Measurements from ENCODE around the gene LRPAP1.

LRPAP1 gene

DNA sequence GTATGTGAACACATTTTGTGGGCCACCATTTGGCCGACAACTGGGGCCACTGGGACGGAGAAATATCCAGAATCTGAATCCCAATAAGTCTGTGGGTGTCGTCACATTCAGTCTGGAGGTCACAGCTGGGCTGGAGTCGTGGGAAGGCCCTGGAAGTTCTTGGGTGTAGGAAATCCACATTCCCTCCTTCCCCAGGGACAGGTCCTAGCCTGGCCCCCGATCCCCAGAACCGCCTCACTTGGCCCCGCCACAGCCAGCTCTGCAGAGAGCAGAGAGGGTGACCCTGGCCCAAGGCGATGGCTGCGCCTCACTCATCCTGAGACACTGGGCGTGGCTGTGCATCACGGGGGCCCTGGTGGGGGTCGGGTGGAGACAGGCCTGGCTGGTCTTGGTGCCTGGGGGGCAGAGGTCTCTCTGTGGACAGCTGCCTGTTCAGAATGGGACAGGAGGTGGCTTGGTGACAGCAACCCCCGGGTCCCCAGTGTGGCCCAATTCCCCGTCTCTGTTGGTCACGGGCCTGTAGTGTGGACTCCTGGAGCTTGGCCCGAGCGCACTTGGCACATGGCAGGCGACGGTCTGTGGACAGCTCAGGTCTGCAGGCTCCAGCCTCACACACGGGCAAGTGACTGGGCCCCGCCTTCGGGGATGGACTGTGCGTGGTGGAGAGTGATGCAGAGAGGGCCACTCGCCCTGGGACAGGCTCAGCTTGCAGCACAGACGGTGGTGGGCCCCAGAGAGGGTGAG, 52.7 kb downstream of the LRPAP1 start:
- H3K36me3 ChIP-seq (ENCODE audit: control insufficient read depth in 1 of 2, insufficient read depth in 2 of 2, low read length in 2 of 2), result no peaks in the 10 kb centered on the region
- peaks cover under 1% of the 10 kb centered on the region for H3K27me3 ChIP-seq (ENCODE audit: low read depth, low read length)
- no peak overlapping the region for H3K4me3 ChIP-seq (ENCODE audit: low read depth in 1 of 2, low read length in 2 of 2)

DNA sequence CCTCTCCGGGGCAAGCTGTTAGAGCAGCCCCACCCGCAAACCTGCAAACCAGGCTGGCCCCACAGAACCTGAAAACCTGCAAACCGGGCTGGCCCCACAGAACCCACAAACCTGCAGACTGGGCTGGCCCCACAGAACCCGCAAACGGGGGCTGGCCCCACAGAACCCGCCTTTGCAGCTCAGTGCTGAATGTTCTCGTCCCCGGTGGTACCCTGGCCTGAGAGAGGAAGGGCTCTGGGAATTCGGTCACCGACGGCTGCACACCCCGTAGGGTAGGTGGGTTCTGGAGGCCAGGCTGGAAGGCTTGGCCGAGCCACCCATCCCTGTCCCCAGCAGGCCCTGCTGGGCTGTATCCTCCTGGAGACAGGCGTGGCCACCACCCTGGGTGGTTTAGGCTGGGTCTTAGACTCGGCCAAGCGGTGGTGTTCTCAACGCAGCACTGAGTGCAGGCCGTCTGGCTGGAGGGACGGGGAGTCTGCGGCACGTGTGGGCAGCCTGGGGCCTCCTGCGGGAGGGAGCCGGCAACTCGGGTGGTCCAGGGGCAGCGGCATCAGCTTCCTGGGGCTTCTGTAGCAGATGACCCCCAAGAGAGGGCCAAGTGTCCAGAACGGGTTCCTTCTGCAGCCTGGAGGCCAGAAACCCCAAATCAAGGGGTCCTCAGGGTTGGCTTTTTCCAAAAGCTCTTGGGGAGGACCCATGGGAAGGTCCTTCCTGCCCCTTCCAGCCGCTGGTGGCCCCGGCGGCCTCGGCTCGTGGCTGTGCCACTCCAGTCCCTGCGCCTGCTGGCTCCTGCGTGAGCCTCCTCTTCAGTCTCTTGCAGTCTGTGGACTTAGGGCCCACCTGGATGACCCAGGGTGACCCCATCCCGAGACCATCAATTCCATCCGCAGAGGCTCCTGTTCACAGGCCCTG, 53.5 kb downstream of the LRPAP1 start:
- Histone ChIP-seq H3K4me3 (ENCODE audit: low read depth in 1 of 2, low read length in 2 of 2) (no peak overlapping the region), H3K4me1 (ENCODE audit: control insufficient read depth in 1 of 2, insufficient read depth in 2 of 2, low read length in 2 of 2) (peaks cover 0 to 7% of the 10 kb centered on the region in 2 donors), H3K36me3 (ENCODE audit: control insufficient read depth in 1 of 2, insufficient read depth in 2 of 2, low read length in 2 of 2) (no peaks in the 10 kb centered on the region), H3K9me3 (ENCODE audit: control insufficient read depth in 1 of 2, low read length in 2 of 2) (no peaks in the 10 kb centered on the region), H3K27me3 (ENCODE audit: low read depth, low read length) (no peaks in the 10 kb centered on the region), H3K27ac (ENCODE audit: low read length) (no peak overlapping the region)

More for the DNA sequence above, 52.7 kb downstream of the LRPAP1 start:
- no peaks in the 10 kb centered on the region for H3K9me3 ChIP-seq (ENCODE audit: control insufficient read depth in 1 of 2, low read length in 2 of 2)
- H3K27ac ChIP-seq (ENCODE audit: low read length), result no peak overlapping the region
- H3K4me1 ChIP-seq (ENCODE audit: control insufficient read depth in 1 of 2, insufficient read depth in 2 of 2, low read length in 2 of 2), result peaks cover 0 to 8% of the 10 kb centered on the region in 2 donors

DNA sequence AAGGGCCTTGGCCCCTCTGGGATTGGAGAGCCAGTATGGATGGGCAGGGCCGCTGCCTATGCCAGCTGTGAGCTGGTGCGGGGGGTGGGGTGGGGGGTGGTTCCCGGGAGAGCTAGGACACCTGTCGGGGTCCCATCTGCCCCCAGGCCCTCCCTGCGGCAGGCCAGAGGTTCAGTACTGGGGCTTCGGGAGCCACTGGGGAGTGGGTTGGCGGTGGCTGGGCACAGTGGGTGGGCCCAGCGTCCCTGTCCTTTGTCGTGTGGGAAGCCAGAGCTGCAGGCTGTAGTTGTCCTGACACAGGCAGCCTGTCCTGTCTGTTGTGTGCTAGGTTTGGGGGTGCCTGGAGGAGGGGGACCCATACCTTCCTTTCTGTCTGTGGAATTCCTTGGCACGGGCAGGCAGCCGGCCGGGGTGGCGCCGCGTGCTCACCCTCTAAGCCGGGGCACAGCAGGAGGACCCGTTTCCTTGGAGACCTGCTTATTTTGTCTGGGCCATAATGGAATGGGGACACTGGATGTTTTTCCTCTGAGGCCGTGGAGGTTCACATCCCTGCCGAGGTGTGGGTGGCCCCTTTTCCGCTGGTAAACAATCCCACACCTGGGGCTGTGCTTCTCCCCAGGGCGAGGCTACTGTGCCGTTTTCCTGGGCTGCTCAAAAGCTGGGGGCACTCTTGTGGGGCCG, 54.3 kb downstream of the LRPAP1 start:
- H3K4me3 ChIP-seq (ENCODE audit: low read depth in 1 of 2, low read length in 2 of 2), result no peak overlapping the region
- no peak overlapping the region for H3K27ac ChIP-seq (ENCODE audit: low read length)
- H3K36me3 ChIP-seq (ENCODE audit: control insufficient read depth in 1 of 2, insufficient read depth in 2 of 2, low read length in 2 of 2), result no peaks in the 10 kb centered on the region
- no peaks in the 10 kb centered on the region for H3K9me3 ChIP-seq (ENCODE audit: control insufficient read depth in 1 of 2, low read length in 2 of 2)
- peaks cover 0 to 2% of the 10 kb centered on the region in 2 donors for H3K4me1 ChIP-seq (ENCODE audit: control insufficient read depth in 1 of 2, insufficient read depth in 2 of 2, low read length in 2 of 2)
- H3K27me3 ChIP-seq (ENCODE audit: low read depth, low read length), result no peaks in the 10 kb centered on the region

DNA sequence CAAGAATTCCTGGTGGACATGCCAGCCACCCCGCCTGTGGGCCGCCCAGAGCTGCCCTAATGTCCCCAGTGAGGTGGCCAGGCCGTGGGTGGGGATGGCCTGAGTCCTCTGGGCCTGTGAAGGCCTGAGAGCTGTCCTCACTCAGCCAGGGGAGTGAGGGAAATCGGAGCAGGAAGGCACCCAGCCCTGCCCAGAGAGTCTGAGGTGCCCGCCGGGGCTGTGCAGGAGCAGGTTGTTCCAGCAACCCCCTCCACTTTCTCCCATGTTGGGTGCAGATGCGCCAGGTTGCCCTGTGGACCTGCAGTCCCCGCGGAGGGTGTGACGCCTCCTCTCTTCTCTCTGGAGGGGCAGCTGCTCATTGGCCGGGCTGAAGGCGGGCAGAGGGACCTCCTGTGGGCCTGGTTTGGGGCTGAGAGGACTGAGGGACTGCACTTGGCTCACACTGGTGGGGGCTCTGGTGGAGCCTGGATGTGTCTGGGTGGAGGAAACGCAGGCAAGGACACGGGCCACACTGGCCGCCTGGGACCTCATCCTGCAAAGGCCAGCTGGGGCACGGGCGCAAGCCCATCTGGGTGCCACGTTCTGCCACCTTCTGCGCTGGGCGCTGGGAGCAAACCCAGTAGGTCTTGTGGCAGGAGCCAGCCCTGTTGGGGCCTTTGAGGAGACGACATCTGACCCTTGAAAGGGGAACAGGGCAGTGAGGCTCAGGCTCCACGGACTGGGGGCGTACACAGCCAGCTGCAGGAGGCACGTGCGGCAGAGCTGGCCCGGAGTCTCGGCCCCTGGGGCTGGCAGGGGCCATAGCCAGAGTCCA, 55.1 kb downstream of the LRPAP1 start:
- Histone ChIP-seq H3K4me1 (ENCODE audit: control insufficient read depth in 1 of 2, insufficient read depth in 2 of 2, low read length in 2 of 2) (peaks cover 0 to 2% of the 10 kb centered on the region in 2 donors), H3K4me3 (ENCODE audit: low read depth in 1 of 2, low read length in 2 of 2) (no peak overlapping the region), H3K36me3 (ENCODE audit: control insufficient read depth in 1 of 2, insufficient read depth in 2 of 2, low read length in 2 of 2) (no peaks in the 10 kb centered on the region), H3K9me3 (ENCODE audit: control insufficient read depth in 1 of 2, low read length in 2 of 2) (no peaks in the 10 kb centered on the region), H3K27ac (ENCODE audit: low read length) (no peak overlapping the region), H3K27me3 (ENCODE audit: low read depth, low read length) (no peaks in the 10 kb centered on the region)

DNA sequence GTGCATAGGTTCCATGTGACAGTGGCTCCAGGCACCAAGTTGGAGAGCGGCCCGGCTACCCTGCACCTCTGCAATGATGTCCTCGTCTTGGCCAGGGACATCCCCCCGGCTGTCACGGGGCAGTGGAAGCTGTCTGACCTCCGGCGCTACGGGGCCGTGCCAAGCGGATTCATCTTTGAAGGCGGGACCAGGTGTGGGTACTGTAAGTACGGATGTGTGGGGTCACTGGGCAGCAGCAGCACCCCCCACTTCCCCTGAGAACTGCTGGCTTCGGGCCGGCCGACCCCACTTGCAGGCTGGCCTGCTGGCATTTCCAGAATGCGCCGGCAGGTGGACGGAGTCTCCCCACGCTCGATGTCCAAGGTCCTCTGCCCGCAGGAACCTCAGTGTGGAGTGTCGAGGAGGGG, 55.9 kb downstream of the LRPAP1 start:
- no peaks in the 10 kb centered on the region for H3K27me3 ChIP-seq (ENCODE audit: low read depth, low read length)
- no peak overlapping the region for H3K4me3 ChIP-seq (ENCODE audit: low read depth in 1 of 2, low read length in 2 of 2)
- peaks cover 0 to 2% of the 10 kb centered on the region in 2 donors for H3K4me1 ChIP-seq (ENCODE audit: control insufficient read depth in 1 of 2, insufficient read depth in 2 of 2, low read length in 2 of 2)
- no peaks in the 10 kb centered on the region for H3K9me3 ChIP-seq (ENCODE audit: control insufficient read depth in 1 of 2, low read length in 2 of 2)
- no peak overlapping the region for H3K27ac ChIP-seq (ENCODE audit: low read length)
- H3K36me3 ChIP-seq (ENCODE audit: control insufficient read depth in 1 of 2, insufficient read depth in 2 of 2, low read length in 2 of 2), result no peaks in the 10 kb centered on the region

DNA sequence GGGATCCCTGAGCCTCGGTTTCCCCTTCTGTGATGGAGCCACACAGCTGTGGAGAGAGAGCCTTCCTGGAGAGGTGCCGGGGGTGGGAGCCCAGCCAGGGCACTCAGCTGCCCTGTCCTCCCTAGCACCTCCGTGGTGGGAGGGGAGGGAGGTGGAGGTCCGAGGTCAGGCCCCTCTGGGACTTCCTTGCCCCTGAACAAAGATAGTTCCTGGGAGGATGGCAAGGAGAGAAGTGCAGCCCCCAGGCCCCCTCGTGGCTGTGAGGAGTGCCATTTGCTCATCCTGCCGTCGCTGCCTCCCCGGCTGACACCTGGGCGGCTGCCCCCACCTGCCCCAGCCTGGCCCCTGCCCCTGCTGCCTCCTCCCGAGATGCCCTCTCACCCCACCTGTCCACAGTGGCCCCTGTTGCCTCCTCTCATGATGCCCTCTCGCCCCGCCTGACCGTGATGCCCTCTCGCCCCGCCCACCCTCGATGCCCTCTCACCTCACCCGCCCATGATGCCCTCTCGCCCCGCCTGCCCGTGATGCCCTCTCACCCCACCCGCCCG, 56.4 kb downstream of the LRPAP1 start:
- Histone ChIP-seq H3K27ac (ENCODE audit: low read length) (no peak overlapping the region), H3K4me3 (ENCODE audit: low read depth in 1 of 2, low read length in 2 of 2) (no peak overlapping the region), H3K27me3 (ENCODE audit: low read depth, low read length) (no peaks in the 10 kb centered on the region), H3K36me3 (ENCODE audit: control insufficient read depth in 1 of 2, insufficient read depth in 2 of 2, low read length in 2 of 2) (no peaks in the 10 kb centered on the region), H3K4me1 (ENCODE audit: control insufficient read depth in 1 of 2, insufficient read depth in 2 of 2, low read length in 2 of 2) (peaks cover 0 to 2% of the 10 kb centered on the region in 2 donors), H3K9me3 (ENCODE audit: control insufficient read depth in 1 of 2, low read length in 2 of 2) (no peaks in the 10 kb centered on the region)

DNA sequence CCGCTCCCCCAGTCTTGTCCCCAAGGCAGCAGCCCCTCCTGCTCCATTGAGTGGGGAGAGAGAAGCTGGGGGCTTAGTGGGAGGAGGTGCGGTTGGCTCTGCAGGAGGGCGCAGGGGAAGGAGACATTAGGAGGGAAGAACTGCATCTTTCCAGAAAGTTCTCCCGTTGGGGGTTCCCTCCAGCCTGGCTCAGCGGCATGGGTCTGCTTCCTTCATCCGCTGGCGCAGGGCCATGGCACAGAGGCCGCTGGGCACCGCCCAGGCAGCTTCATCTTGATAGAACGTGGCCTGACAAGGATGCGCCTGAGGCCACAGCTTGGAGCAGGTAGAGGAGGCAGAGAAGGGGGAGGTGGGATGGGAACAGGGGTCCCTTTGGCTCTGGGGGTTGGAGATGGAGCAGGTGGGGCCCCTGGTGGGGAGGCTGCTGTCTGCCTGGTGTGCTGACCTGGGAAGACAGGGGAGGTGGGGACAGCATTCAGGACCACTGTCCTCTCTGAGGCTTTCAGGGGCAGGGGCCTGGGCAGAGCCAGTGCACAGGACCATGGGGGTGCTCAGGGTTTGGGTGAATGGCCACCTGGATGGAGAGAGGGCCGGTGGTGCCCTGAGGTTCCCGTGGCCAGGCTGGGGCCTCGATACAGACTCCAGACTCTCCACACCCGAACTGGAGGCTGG, 57.0 kb downstream of the LRPAP1 start:
- Histone ChIP-seq H3K27me3 (ENCODE audit: low read depth, low read length) (no peaks in the 10 kb centered on the region), H3K27ac (ENCODE audit: low read length) (no peak overlapping the region), H3K9me3 (ENCODE audit: control insufficient read depth in 1 of 2, low read length in 2 of 2) (no peaks in the 10 kb centered on the region), H3K36me3 (ENCODE audit: control insufficient read depth in 1 of 2, insufficient read depth in 2 of 2, low read length in 2 of 2) (no peaks in the 10 kb centered on the region), H3K4me1 (ENCODE audit: control insufficient read depth in 1 of 2, insufficient read depth in 2 of 2, low read length in 2 of 2) (no peaks in the 10 kb centered on the region), H3K4me3 (ENCODE audit: low read depth in 1 of 2, low read length in 2 of 2) (no peak overlapping the region)

DNA sequence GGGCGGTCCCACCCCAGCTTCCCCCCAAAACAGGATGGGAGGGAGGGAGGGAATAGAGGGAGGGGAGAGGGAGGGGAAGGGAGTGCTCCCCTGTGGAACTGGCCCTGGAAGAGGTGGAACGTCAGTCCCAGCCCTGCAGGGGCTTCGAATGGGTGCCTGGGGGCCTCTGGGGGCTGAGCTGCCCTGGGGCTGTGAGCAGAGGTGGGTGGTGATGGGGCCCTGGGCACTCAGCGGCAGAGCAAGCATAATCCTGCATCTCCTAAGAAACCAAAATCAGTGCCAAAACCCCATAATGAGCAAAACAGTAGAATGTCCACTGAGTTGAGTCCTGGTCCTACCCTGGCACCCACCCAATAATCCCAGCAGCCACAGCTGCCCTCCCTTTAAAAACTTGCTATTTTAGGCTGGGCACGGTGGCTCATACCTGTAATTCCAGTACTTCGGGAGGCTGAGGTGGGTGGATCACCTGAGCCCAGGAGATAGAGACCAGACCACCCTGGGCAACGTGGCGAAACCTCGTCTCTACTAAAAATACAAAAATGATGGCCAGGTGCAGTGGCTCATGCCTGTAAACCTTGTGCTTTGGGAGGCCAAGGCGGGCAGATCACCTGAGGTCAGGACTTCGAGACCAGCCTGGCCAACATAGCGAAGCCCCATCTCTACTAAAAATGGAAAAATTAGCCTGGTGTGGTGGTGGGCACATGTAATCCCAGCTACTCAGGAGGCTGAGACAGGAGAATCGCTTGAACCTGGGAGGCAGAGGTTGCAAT, 58.0 kb downstream of the LRPAP1 start:
- Histone ChIP-seq H3K36me3 (ENCODE audit: control insufficient read depth in 1 of 2, insufficient read depth in 2 of 2, low read length in 2 of 2) (no peaks in the 10 kb centered on the region), H3K4me1 (ENCODE audit: control insufficient read depth in 1 of 2, insufficient read depth in 2 of 2, low read length in 2 of 2) (no peaks in the 10 kb centered on the region), H3K27me3 (ENCODE audit: low read depth, low read length) (no peaks in the 10 kb centered on the region), H3K9me3 (ENCODE audit: control insufficient read depth in 1 of 2, low read length in 2 of 2) (no peaks in the 10 kb centered on the region), H3K4me3 (ENCODE audit: low read depth in 1 of 2, low read length in 2 of 2) (no peak overlapping the region), H3K27ac (ENCODE audit: low read length) (no peak overlapping the region)

DNA sequence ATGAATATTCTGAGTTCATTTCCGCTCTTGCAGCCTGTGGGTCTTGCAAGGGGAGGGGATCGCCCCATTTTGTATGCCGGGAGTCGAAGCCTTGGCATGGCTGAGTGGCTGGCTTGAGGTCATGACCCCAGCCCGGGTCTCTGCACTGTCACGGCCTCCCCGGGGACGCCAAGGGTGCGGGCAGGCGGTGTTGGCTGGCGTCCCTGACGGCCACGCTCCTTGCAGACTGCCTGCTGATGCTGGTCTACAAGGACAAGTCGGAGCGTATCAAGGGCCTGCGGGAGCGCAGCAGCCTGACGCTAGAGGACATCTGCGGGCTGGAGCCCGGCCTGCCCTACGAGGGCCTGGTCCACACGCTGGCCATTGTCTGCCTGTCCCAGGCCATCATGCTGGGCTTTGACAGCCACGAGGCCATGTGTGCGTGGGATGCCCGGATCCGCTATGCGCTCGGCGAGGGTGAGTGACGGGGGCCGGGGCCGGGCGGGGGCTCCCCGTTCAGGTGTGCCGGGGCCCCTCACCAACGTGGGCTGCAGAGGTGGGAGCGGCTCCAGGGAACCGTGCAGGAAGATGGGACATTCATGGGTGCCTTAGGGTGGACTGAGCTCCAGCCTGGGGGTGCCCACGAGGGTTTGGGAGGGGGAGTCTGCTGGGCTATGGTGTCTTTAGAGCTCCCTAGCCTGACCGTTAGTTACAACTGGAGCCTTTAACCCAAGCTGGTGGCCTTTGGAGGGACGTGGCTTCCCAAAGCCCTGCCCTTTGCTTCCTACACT, 58.9 kb downstream of the LRPAP1 start:
- H3K27me3 ChIP-seq (ENCODE audit: low read depth, low read length), result no peaks in the 10 kb centered on the region
- H3K9me3 ChIP-seq (ENCODE audit: control insufficient read depth in 1 of 2, low read length in 2 of 2), result no peaks in the 10 kb centered on the region
- no peaks in the 10 kb centered on the region for H3K4me1 ChIP-seq (ENCODE audit: control insufficient read depth in 1 of 2, insufficient read depth in 2 of 2, low read length in 2 of 2)
- H3K36me3 ChIP-seq (ENCODE audit: control insufficient read depth in 1 of 2, insufficient read depth in 2 of 2, low read length in 2 of 2), result no peaks in the 10 kb centered on the region
- no peak overlapping the region for H3K4me3 ChIP-seq (ENCODE audit: low read depth in 1 of 2, low read length in 2 of 2)
- H3K27ac ChIP-seq (ENCODE audit: low read length), result no peak overlapping the region
